GM03348 (cell line): Measurements from ENCODE around the gene WDR81.
"Not testable (repeated sequence)": the region's sequence is repeated elsewhere in the genome, so short reads cannot be mapped to it uniquely, and the experiment has no call there.

Experiments
- DNase-seq: peaks from one replicate; pipeline ENCODE4 v3.0.0; 2012; ENCODE audit warnings: low spot score

The WDR81 gene

DNA sequence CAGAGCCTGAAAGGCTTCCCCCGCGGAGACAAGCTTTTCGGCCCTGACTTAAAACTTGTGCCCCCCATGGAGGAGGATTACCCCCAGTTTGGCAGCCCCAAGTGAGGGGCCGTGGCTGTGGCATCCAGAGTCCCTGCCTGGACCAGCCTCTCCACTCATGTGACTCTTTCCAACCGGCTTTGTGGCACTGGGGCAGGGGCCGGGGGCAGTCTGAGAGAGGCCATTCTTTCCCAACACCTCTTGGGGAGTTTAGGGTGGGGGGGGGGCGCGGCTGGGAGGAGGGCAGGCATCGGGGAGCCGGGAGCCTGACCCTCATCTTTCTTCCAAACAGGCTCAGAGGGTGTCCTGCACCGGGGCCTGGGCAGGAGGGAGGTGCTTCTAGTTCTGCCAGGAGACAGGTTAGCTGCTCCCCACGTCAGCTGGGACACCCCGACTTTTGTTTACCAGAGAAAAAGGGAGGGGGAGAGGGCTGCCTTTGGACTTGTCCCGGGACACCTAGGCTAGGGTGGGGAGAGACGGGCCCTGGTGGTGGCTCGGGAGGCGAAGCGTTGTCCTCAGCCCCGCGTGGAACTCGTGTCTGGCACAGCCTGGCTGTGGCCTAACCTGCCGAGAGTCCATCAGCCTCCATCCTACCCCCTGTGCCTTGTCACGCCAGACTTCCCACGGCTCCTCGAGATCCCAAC lies 30.1 kb downstream of the WDR81 start:
- no peak for DNase-seq

DNA sequence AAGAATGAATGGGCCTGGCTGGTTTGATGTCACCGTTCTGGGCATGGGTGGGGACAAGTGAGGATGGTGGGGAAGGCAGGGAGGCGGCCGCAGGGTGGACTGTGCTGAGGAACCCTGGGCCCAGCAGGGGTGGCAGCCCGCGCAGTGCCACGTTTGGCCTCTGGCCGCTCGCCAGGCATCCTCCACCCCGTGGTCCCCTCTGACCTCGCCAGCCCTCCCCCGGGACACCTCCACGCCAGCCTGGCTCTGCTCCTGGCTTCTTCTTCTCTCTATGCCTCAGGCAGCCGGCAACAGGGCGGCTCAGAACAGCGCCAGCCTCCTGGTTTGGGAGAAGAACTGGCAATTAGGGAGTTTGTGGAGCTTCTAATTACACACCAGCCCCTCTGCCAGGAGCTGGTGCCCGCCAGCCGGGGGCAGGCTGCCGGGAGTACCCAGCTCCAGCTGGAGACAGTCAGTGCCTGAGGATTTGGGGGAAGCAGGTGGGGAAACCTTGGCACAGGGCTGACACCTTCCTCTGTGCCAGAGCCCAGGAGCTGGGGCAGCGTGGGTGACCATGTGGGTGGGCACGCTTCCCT lies 30.8 kb downstream of the WDR81 start:
- DNase-seq = no peak

DNA sequence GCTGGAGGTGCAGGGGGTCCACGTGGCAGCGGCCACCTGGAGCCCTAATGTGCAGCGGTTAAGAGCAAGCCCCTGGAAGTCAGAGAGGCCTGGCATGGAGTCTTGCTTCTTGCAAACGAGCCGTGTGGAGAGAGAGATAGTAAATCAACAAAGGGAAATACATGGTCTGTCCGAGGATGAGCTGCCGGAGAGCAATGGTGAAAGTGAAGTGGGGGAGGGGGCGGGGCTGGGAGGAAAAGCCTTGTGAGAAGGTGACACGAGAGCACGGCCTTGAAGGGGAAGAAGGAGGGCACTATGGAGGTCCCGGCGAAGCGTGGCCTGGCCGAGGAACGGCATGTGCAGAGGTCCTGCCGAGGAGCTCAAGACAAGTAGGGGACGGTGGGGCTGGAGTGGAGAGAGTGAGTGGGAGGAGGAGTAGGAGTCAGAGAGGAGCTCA lies 31.3 kb downstream of the WDR81 start:
- DNase-seq = no peak

DNA sequence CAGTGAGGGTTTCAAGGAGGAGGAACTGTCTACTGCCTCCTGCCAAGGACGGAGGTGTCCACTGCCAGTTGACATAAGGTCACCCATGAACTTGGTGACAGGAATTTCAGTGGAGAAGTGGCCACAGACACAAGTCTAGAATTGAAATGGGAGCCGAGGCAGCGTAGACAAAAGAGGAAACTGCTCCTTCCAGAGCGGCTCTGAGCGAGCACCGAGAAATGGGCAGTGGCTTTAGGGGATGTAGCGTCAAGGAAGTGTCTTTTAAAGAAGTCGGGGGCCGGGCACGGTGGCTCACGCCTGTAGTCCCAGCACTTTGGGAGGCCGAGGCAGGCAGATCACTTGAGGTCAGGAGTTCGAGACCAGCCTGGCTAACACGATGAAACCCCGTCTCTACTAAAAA lies 34.3 kb downstream of the WDR81 start:
- DNase-seq = no peak

DNA sequence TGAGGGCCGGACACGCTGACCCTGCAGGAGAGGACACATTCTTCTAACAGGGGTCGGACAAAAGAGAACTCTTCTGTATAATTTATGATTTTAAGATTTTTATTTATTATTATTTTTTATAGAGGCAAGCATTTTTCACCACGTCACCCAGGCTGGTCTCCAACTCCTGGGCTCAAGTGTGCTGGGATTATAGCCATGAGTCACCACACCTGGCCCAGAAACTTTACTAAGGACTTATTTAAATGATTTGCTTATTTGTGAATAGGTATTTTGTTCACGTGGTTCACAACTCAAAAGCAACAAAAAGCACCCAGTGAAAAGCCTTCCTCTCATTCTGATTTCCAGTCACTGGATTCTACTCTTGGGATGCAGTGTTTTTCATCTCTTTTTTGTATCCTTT lies 35.0 kb downstream of the WDR81 start:
- no peak for DNase-seq

- DNase-seq = peak; percentile 71
Measured at GRCh38 chr17:1762233-1762900, 37.9 kb downstream of the WDR81 start.

- peak; percentile 86 for DNase-seq
Measured at GRCh38 chr17:1762901-1763898, 38.7 kb downstream of the WDR81 start.

DNA sequence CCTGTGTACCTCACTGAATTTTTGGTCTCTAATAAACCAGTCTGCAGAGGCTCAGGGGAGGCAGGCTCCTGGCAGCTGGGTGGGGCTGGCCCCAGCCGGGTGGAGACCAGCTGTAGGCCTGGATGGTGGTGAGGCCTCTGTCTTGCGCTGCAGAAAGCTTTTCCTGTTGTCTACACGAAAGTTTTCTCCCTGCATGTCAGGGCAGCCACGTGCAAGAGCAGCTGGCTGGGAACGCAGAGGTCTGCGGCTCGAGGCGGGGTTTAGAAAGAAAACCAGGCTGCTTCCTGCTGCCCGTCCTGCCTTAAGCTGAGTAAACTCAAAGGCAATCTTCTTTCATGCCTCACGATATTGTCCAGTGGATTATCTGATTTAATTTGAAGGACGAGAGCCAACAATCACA lies 39.8 kb downstream of the WDR81 start:
- DNase-seq = peak; percentile 88

DNA sequence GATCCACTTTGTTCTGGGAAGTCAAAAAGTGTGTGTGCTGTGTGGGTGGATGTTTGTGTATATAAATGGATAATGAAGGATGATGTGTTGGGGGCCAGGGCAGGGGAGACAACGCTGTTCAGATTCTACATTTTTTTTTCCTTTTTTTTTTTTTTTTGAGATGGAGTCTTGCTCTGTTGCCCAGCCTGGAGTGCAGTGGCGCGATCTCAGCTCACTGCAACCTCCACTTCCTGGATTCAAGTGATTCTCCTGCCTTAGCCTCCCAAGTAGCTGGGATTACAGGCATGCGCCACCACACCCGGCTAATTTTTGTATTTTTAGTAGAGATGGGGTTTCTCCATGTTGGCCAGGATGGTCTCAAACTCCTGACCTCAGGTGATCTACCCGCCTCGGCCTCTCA lies 40.2 kb downstream of the WDR81 start:
- DNase-seq = not testable (repeated sequence)

- DNase-seq = no peak
Measured at GRCh38 chr17:1765576-1765975, 41.1 kb downstream of the WDR81 start.

DNA sequence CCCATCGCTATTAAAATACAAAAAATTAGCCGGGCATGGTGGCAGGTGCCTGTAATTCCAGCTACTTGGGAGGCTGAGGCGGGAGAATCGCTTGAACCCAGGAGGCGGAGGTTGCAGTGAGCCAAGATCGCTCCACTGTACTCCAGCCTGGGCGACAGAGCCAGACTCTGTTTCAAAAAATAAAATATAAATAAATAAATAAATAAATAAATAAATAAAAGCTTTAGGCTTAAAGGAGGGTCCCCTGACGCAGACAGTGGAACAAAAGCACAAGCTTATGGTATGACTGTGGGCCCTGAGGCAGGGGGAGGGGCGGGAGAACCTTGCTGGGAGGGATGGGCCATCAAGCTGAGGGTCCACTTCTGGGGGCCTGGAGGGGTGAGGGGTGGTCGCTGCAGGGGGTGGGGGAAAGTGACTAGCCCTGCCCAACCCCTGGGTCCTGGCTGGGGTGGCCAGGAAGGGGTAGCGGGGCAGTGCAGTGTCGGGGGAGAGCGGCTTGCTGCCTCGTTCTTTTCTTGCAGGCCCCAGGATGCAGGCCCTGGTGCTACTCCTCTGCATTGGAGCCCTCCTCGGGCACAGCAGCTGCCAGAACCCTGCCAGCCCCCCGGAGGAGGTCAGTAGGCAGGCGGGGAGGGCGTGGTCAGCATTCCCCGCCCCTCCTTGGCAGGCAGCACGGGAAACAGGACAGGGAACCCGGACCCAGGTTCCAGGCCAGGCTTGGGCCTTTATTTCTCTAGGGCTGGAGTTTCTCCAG lies 42.1 kb downstream of the WDR81 start:
- no peak for DNase-seq

DNA sequence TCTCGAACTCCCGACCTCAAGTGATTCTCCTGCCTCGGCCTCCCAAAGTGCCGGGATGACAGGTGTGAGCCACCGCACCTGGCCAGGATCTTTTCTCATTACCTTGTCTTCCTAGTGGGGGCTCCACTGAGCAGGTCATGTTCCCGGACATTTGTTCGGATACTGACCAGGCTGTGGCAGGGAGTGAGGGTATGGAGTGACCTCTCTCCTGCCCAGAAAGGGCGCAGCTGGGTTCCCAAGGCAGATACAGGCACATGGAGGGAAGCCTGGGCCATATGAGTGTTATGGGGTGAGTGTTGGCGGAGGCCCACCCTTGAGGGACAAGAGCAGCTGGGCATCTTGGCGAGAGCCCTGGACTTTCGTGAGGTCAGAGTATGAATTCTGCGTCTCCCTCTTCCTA lies 42.9 kb downstream of the WDR81 start:
- no peak for DNase-seq

GRCh38 chr17:1769822-1770477 lies 45.4 kb downstream of the WDR81 start:
- no peak for DNase-seq

- not testable (repeated sequence) for DNase-seq
Measured at GRCh38 chr17:1773000-1773695, 48.6 kb downstream of the WDR81 start.

- DNase-seq = no peak
Measured at GRCh38 chr17:1773696-1774181, 49.2 kb downstream of the WDR81 start.

DNA sequence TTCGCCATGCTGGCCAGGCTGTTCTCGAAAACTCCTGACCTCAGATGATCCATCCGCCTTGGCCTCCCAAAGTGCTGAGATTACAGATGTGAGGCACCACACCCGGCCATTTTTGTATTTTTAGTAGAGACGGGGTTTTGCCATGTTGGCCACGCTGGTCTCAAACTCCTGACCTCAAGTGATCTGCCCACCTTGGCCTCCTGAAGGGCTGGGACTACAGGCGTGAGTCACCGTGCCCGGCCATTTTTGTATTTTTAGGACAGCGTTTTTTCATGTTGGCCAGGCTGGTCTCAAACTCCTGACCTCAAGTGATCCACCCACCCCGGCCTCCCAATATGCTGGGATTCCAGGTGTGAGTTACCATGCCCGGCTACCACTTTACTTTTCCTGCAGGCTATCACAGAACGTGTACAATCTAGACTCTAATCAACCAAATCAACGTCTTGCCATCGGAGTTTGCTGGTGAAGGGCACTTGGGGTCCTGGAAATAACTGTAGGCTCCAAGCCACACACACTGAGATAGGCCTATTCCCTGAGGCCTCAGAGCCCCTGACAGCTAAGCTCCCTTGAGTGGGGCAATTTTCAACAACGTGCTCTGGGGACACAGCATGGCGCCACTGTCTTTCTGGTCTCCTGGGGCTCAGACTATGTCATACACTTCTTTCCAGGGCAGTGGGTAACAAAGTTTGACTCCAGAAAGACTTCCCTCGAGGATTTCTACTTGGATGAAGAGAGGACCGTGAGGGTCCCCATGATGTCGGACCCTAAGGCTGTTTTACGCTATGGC lies 50.1 kb downstream of the WDR81 start:
- DNase-seq = no peak

- DNase-seq = no peak
Measured at GRCh38 chr17:1776328-1776727, 51.8 kb downstream of the WDR81 start.

DNA sequence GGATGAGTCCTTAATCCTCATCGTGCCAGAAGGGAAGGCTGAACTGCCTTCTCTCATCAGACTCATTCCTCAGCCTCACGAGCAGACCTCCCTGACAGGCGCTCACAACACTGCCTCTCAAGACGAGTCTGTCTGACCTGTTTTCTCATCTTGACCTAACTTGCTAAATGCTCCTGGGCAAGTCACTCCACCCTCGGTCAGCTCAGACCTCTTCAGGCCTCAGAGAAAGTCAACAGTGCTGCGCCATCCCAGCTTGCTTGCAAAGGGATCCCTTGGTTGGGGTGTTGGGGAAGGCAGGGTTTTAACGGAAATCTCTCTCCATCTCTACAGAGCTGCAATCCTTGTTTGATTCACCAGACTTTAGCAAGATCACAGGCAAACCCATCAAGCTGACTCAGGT lies 52.4 kb downstream of the WDR81 start:
- DNase-seq = no peak

- DNase-seq = peak; percentile 91
Measured at GRCh38 chr17:1779571-1780131, 55.1 kb downstream of the WDR81 start.
